H9 (cell line): ENCODE measurements around the gene DOLPP1. TPM values are rescaled to one million over a fixed set of nuclear protein-coding genes. Genes with fewer than 3 reads are reported as not detected.

Source experiments
- DNase-seq: peaks from one replicate; pipeline ENCODE4 v3.0.0-alpha.2; 2017
- H2AFZ ChIP-seq: one replicate; pipeline ENCODE4 v1.6.1; 2013; ENCODE audit warnings: mild to moderate bottlenecking, low read length, control low read depth, moderate library complexity
- H2AK5ac ChIP-seq: 2 replicates; pipeline ENCODE4 v1.6.1; 2013; ENCODE audit warnings: low read length, control low read depth, mixed read lengths; ENCODE audit not compliant: insufficient read length
- H2BK120ac ChIP-seq: one replicate; pipeline ENCODE4 v1.6.1; 2013; ENCODE audit warnings: low read depth, mild to moderate bottlenecking, low read length, control low read depth, inconsistent platforms; ENCODE audit not compliant: poor library complexity, severe bottlenecking
- H2BK12ac ChIP-seq: 2 replicates; pipeline ENCODE4 v1.6.1; 2013; ENCODE audit warnings: low read length, control low read depth, mixed read lengths, low read depth; ENCODE audit not compliant: insufficient read length
- H2BK15ac ChIP-seq: 2 replicates; pipeline ENCODE4 v1.6.1; 2013; ENCODE audit warnings: low read depth, low read length, control low read depth
- H2BK20ac ChIP-seq: one replicate; pipeline ENCODE4 v1.6.1; 2013; ENCODE audit warnings: low read depth, mild to moderate bottlenecking, low read length, control low read depth, inconsistent platforms; ENCODE audit not compliant: poor library complexity, severe bottlenecking
- H2BK5ac ChIP-seq: 2 replicates; pipeline ENCODE4 v1.6.1; 2013; ENCODE audit warnings: low read length, control low read depth, mixed read lengths; ENCODE audit not compliant: insufficient read length
- H3K14ac ChIP-seq: 2 replicates; pipeline ENCODE4 v1.6.1; 2013; ENCODE audit warnings: low read length, control low read depth; ENCODE audit not compliant: insufficient read depth
- H3K18ac ChIP-seq: 2 replicates; pipeline ENCODE4 v1.6.1; 2013; ENCODE audit warnings: low read depth, mild to moderate bottlenecking, mixed read lengths, low read length, control low read depth; ENCODE audit not compliant: insufficient read length
- H3K23ac ChIP-seq: 2 replicates; pipeline ENCODE4 v1.6.1; 2013; ENCODE audit warnings: low read length, control low read depth, mixed read lengths, low read depth; ENCODE audit not compliant: insufficient read length
- H3K23me2 ChIP-seq: 2 replicates; pipeline ENCODE4 v1.6.1; 2013; ENCODE audit warnings: low read depth, mild to moderate bottlenecking, mixed read lengths, low read length, control low read depth; ENCODE audit not compliant: insufficient read length, poor library complexity, severe bottlenecking
- H3K27ac ChIP-seq: 2 replicates; pipeline ENCODE4 v1.5.1; 2013; ENCODE audit warnings: low read length, control low read depth, mixed read lengths, low read depth; ENCODE audit not compliant: insufficient read length
- H3K27me3 ChIP-seq: 2 replicates; pipeline ENCODE4 v1.6.1; 2013; ENCODE audit warnings: low read length, control low read depth, inconsistent platforms; ENCODE audit not compliant: insufficient read depth
- H3K4ac ChIP-seq: 2 replicates; pipeline ENCODE4 v1.6.1; 2013; ENCODE audit warnings: low read depth, mild to moderate bottlenecking, control low read depth, inconsistent platforms, low read length, moderate library complexity
- H3K4me1 ChIP-seq: 2 replicates; pipeline ENCODE4 v1.6.1; 2013; ENCODE audit warnings: low read length, control low read depth, inconsistent platforms; ENCODE audit not compliant: insufficient read depth
- H3K4me2 ChIP-seq: 2 replicates; pipeline ENCODE4 v1.6.1; 2013; ENCODE audit warnings: low read length, control low read depth, mixed read lengths; ENCODE audit not compliant: insufficient read length, insufficient read depth
- H3K56ac ChIP-seq: 2 replicates; pipeline ENCODE4 v1.6.1; 2013; ENCODE audit warnings: low read depth, mild to moderate bottlenecking, mixed read lengths, low read length, control low read depth; ENCODE audit not compliant: insufficient read length
- H3K79me1 ChIP-seq: 2 replicates; pipeline ENCODE4 v1.6.1; 2013; ENCODE audit warnings: low read depth, mild to moderate bottlenecking, moderate library complexity, low read length, control low read depth, inconsistent platforms; ENCODE audit not compliant: insufficient read depth, poor library complexity, severe bottlenecking
- H3K79me2 ChIP-seq: 2 replicates; pipeline ENCODE4 v1.6.1; 2013; ENCODE audit warnings: low read length, control low read depth, inconsistent platforms; ENCODE audit not compliant: insufficient read depth
- H3K9ac ChIP-seq: 2 replicates; pipeline ENCODE4 v1.6.1; 2013; ENCODE audit warnings: low read length, control low read depth, mixed read lengths; ENCODE audit not compliant: insufficient read length; ENCODE audit errors: extremely low read depth
- H3K9me3 ChIP-seq: one replicate; pipeline ENCODE4 v1.6.1; 2013; ENCODE audit warnings: low read depth, low read length, inconsistent platforms; ENCODE audit not compliant: control insufficient read depth
- H3T11ph ChIP-seq: one replicate; pipeline ENCODE4 v1.6.1; 2013; ENCODE audit warnings: mild to moderate bottlenecking, low read length, control low read depth, inconsistent platforms
- H4K20me1 ChIP-seq: one replicate; pipeline ENCODE4 v1.6.1; 2013; ENCODE audit not compliant: control insufficient read depth, insufficient read length, insufficient read depth
- H4K5ac ChIP-seq: 2 replicates; pipeline ENCODE4 v1.6.1; 2013; ENCODE audit warnings: low read depth, mild to moderate bottlenecking, mixed read lengths, low read length, control low read depth; ENCODE audit not compliant: insufficient read length
- H4K8ac ChIP-seq: replicated peaks from 2 replicates; pipeline ENCODE4 v1.6.1; 2013; ENCODE audit warnings: low read length, control low read depth, mixed read lengths, low read depth; ENCODE audit not compliant: insufficient read length
- H4K91ac ChIP-seq: 2 replicates; pipeline ENCODE4 v1.6.1; 2013; ENCODE audit warnings: low read depth, mild to moderate bottlenecking, moderate library complexity, mixed read lengths, low read length, control low read depth; ENCODE audit not compliant: insufficient read length
- H3K27ac Mint-ChIP-seq, 3 experiments: 2 replicates in 2 of 3; 3 replicates in 1 of 3; pipeline ENCODE4 v1.8.0; 2020 to 2021; ENCODE audit warnings: mixed read lengths in 3 of 3, mild to moderate bottlenecking in 1 of 3, moderate library complexity in 1 of 3
- H3K27me3 Mint-ChIP-seq: 2 replicates; pipeline ENCODE4 v1.8.0; 2021; ENCODE audit warnings: low read depth, mild to moderate bottlenecking, moderate library complexity, mixed read lengths
- H3K36me3 Mint-ChIP-seq, 3 experiments: 2 replicates in 2 of 3; 3 replicates in 1 of 3; pipeline ENCODE4 v1.8.0; 2020 to 2021; ENCODE audit warnings: low read depth in 3 of 3, mixed read lengths in 3 of 3; ENCODE audit not compliant: insufficient read depth in 1 of 3
- H3K4me1 Mint-ChIP-seq, 2 experiments: 2 replicates each; pipeline ENCODE4 v1.8.0; 2020; ENCODE audit warnings: mixed read lengths in 2 of 2
- H3K4me3 Mint-ChIP-seq, 2 experiments: 2 replicates in 1 of 2; 3 replicates in 1 of 2; pipeline ENCODE4 v1.8.0; 2020 to 2021; ENCODE audit warnings: mild to moderate bottlenecking in 2 of 2, mixed read lengths in 2 of 2, moderate library complexity in 1 of 2
- H3K9me3 Mint-ChIP-seq, 2 experiments: 2 replicates in 1 of 2; 3 replicates in 1 of 2; pipeline ENCODE4 v1.8.0; 2020; ENCODE audit warnings: mild to moderate bottlenecking in 2 of 2, mixed read lengths in 2 of 2, moderate library complexity in 1 of 2
- CTCF ChIP-seq: fragments of 200-600 bp; sonication (generic); conservative IDR thresholded peaks from 3 replicates; pipeline ENCODE4 v1.8.0; 2021; ENCODE audit warnings: antibody characterized with exemption, mild to moderate bottlenecking
- WGBS: extraction: QIAGEN DNeasy Blood & Tissue Kit; methylation state at CpG from one replicate; pipeline ENCODE4 v1.1.7; 2013; ENCODE audit warnings: missing lambda C conversion rate, low lambda C conversion rate, mixed read lengths; ENCODE audit not compliant: insufficient read length; ENCODE audit errors: extremely low coverage; 5-methylcytosine and 5-hydroxymethylcytosine counted together
- total RNA-seq: library from RNA; stranded (reverse); gene quantifications from 2 replicates; pipeline ENCODE4 v1.2.1, GENCODE V29; 2021

The DOLPP1 gene
- total RNA-seq, 1 experiment from 2014 or later, result 42.6 TPM

GRCh38 chr9:129036923-129037766 is 43.8 kb upstream of the DOLPP1 start:
- peaks cover 7% of the 10 kb centered on the region for H3K23me2 ChIP-seq
- H3K56ac ChIP-seq, result no peak overlapping the region
- no peak overlapping the region for H4K91ac ChIP-seq
- Mint-ChIP-seq H3K27me3 (no peaks in the 10 kb centered on the region), H3K36me3 (peaks cover 4 to 14% (median 12%) of the 10 kb centered on the region in 3 experiments; a peak in 6 of 7 replicates), H3K9me3 (no peaks in the 10 kb centered on the region), H3K27ac (peak overlapping the region; percentile 72 to 92 (median 73); a peak in 5 of 7 replicates), H3K4me1 (peaks cover 18% of the 10 kb centered on the region in 2 experiments), H3K4me3 (peak overlapping the region; percentile 97 to 99)
- H3K79me2 ChIP-seq, result peaks cover 3% of the 10 kb centered on the region; the same call in 1 of the 2 replicates
- no peak overlapping the region for H3K23ac ChIP-seq
- no peak overlapping the region for H3K27ac ChIP-seq
- no peaks in the 10 kb centered on the region for H3K4me1 ChIP-seq
- no peak overlapping the region for H3K14ac ChIP-seq
- H4K5ac ChIP-seq, result no peak overlapping the region
- no peak for TF ChIP-seq CTCF
- no peaks in the 10 kb centered on the region for H3K79me1 ChIP-seq
- no peaks in the 10 kb centered on the region for H4K20me1 ChIP-seq
- WGBS, result no CpG with 5 or more reads among the region's 32 CpGs
- no peak overlapping the region; the same call in 1 of the 2 replicates for H2BK15ac ChIP-seq
- no peaks in the 10 kb centered on the region for H3K27me3 ChIP-seq
- H2BK5ac ChIP-seq, result no peak overlapping the region
- no peak overlapping the region for H2BK12ac ChIP-seq
- H3K9me3 ChIP-seq, result no peaks in the 10 kb centered on the region
- H3T11ph ChIP-seq, result no peak overlapping the region
- DNase-seq, result no peak
- no peak overlapping the region for H3K4ac ChIP-seq
- no peak overlapping the region for H2AFZ ChIP-seq
- H4K8ac ChIP-seq, result no peak overlapping the region
- no peak overlapping the region for H3K18ac ChIP-seq
- H2BK20ac ChIP-seq, result no peak overlapping the region
- peak overlapping the region; percentile 36 for H3K9ac ChIP-seq
- no peak overlapping the region for H2BK120ac ChIP-seq
- H3K4me2 ChIP-seq, result peak overlapping the region; percentile 91
- H2AK5ac ChIP-seq, result no peak overlapping the region
